Endodermal cell (in vitro differentiated cells): ENCODE measurements around the gene CORO2A. TPM values are rescaled to one million over a fixed set of nuclear protein-coding genes. Genes with fewer than 3 reads are reported as not detected.

Experiments used
- DNase-seq: peaks from one replicate; pipeline ENCODE4 v3.0.0-alpha.2; 2017
- H3K27ac ChIP-seq: 2 replicates; pipeline ENCODE4 v1.5.1; 2013; ENCODE audit warnings: mild to moderate bottlenecking, low read depth, low read length, moderate library complexity
- H3K27me3 ChIP-seq: 2 replicates; pipeline ENCODE4 v1.6.1; 2013; ENCODE audit warnings: mild to moderate bottlenecking, low read length, moderate library complexity; ENCODE audit not compliant: insufficient read depth, control insufficient read depth, poor library complexity, severe bottlenecking
- H3K36me3 ChIP-seq: 2 replicates; pipeline ENCODE4 v1.7.0; 2013; ENCODE audit warnings: mild to moderate bottlenecking, low read length, moderate library complexity; ENCODE audit not compliant: control insufficient read depth, insufficient read depth
- H3K4me1 ChIP-seq: one replicate; pipeline ENCODE4 v1.7.0; 2013; ENCODE audit warnings: low read length; ENCODE audit not compliant: control insufficient read depth, insufficient read depth
- H3K4me3 ChIP-seq: 2 replicates; pipeline ENCODE4 v1.5.1; 2013; ENCODE audit warnings: mild to moderate bottlenecking, low read length, moderate library complexity
- H3K9ac ChIP-seq: 2 replicates; pipeline ENCODE4 v1.6.1; 2013; ENCODE audit warnings: mild to moderate bottlenecking, low read length, moderate library complexity; ENCODE audit not compliant: poor library complexity, severe bottlenecking; ENCODE audit errors: extremely low read depth
- H3K9me3 ChIP-seq: 2 replicates; pipeline ENCODE4 v1.6.1; 2013; ENCODE audit warnings: mild to moderate bottlenecking, low read length, moderate library complexity; ENCODE audit not compliant: control insufficient read depth
- H3K27ac Mint-ChIP-seq: 2 replicates; pipeline ENCODE4 v1.8.0; 2020; ENCODE audit warnings: mixed read lengths
- H3K27me3 Mint-ChIP-seq: 2 replicates; pipeline ENCODE4 v1.8.0; 2021; ENCODE audit warnings: mild to moderate bottlenecking, mixed read lengths; ENCODE audit not compliant: insufficient read depth
- H3K36me3 Mint-ChIP-seq: 2 replicates; pipeline ENCODE4 v1.8.0; 2020; ENCODE audit warnings: low read depth, mixed read lengths
- H3K4me1 Mint-ChIP-seq: 2 replicates; pipeline ENCODE4 v1.8.0; 2020; ENCODE audit warnings: mixed read lengths
- H3K4me3 Mint-ChIP-seq: 2 replicates; pipeline ENCODE4 v1.8.0; 2020; ENCODE audit warnings: mild to moderate bottlenecking, moderate library complexity, mixed read lengths
- H3K9me3 Mint-ChIP-seq: 2 replicates; pipeline ENCODE4 v1.8.0; 2020; ENCODE audit warnings: mild to moderate bottlenecking, mixed read lengths
- WGBS, 2 experiments: methylation state at CpG; one replicate each; pipeline versions ENCODE4 v1.1.5 to v1.1.7; 2013; ENCODE audit warnings: missing lambda C conversion rate in 2 of 2, mixed read lengths in 1 of 2; ENCODE audit not compliant: insufficient coverage in 1 of 2, insufficient read length in 1 of 2; 5-methylcytosine and 5-hydroxymethylcytosine counted together
- total RNA-seq, 2 donors: library from RNA; stranded (reverse); fragmentation: NEBNext Ultra II Directional in 1 of 2; extraction: Animal tissue kit (Norgen Biotek cat#: 25700) in 1 of 2; gene quantifications; 2 replicates in 1 of 2; 3 replicates in 1 of 2; pipeline ENCODE4 v1.2.1, GENCODE V29; 2021
- TF ChIP-seq, protein P1 (sequence below): fragments of 200-600 bp; sonication (generic); conservative IDR thresholded peaks from 2 replicates; pipeline ENCODE4 v1.5.0; 2021; ENCODE audit warnings: antibody characterized with exemption, mild to moderate bottlenecking

Gene CORO2A
- total RNA-seq, 2 donors from 2014 or later, result 21.0 to 22.8 TPM

- Mint-ChIP-seq H3K4me1 (peaks cover 14% of the 10 kb centered on the region), H3K27me3 (peaks cover 4% of the 10 kb centered on the region), H3K27ac (no peak overlapping the region), H3K4me3 (no peak overlapping the region), H3K36me3 (no peaks in the 10 kb centered on the region), H3K9me3 (no peaks in the 10 kb centered on the region)
- Histone ChIP-seq H3K27me3 (no peaks in the 10 kb centered on the region), H3K27ac (no peak overlapping the region), H3K4me1 (peaks cover 3% of the 10 kb centered on the region), H3K9me3 (no peaks in the 10 kb centered on the region), H3K36me3 (no peaks in the 10 kb centered on the region), H3K4me3 (no peak overlapping the region), H3K9ac (no peak overlapping the region)
- TF ChIP-seq, protein P1, sequence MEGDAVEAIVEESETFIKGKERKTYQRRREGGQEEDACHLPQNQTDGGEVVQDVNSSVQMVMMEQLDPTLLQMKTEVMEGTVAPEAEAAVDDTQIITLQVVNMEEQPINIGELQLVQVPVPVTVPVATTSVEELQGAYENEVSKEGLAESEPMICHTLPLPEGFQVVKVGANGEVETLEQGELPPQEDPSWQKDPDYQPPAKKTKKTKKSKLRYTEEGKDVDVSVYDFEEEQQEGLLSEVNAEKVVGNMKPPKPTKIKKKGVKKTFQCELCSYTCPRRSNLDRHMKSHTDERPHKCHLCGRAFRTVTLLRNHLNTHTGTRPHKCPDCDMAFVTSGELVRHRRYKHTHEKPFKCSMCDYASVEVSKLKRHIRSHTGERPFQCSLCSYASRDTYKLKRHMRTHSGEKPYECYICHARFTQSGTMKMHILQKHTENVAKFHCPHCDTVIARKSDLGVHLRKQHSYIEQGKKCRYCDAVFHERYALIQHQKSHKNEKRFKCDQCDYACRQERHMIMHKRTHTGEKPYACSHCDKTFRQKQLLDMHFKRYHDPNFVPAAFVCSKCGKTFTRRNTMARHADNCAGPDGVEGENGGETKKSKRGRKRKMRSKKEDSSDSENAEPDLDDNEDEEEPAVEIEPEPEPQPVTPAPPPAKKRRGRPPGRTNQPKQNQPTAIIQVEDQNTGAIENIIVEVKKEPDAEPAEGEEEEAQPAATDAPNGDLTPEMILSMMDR, result no peak
- peak; percentile 26 for DNase-seq
- 88 to 95% methylated on average over 4 of the region's 4 CpGs for WGBS, 2 experiments
Measured at GRCh38 chr9:98097836-98098235, 94.6 kb downstream of the CORO2A start.

- peak; percentile 17 for DNase-seq
- Mint-ChIP-seq H3K9me3 (no peaks in the 10 kb centered on the region), H3K36me3 (no peaks in the 10 kb centered on the region), H3K27me3 (peaks cover 6% of the 10 kb centered on the region), H3K4me3 (no peak overlapping the region), H3K27ac (no peak overlapping the region), H3K4me1 (peaks cover 16% of the 10 kb centered on the region)
- Histone ChIP-seq H3K27ac (no peak overlapping the region), H3K4me3 (no peak overlapping the region), H3K27me3 (no peaks in the 10 kb centered on the region), H3K9me3 (no peaks in the 10 kb centered on the region), H3K36me3 (no peaks in the 10 kb centered on the region), H3K4me1 (peaks cover 6% of the 10 kb centered on the region), H3K9ac (no peak overlapping the region)
- 95 to 97% methylated on average over 4 to 5 of the region's 5 CpGs for WGBS, 2 experiments
- TF ChIP-seq, protein P1, result no peak
Measured at GRCh38 chr9:98096091-98096490, 96.3 kb downstream of the CORO2A start.

DNA sequence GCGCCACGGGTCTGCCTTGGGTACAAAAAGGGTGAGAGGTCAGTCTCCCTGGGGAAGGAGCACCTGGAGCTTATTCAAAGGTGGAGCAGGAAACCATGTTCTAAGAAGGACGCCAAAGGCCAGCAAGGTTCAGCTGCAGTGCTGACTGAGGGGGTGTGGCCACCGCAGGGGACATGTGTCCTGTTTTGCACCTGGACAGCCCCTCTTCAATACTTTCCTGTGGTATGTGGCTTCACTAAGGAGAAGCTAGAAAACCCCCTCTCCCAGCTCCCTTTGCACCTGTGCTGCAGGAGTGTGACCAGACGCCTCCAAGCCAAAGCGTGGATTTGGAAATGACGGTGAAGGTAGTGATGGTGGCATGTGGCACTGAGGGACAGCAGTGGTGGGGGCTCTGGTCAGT, 97.0 kb downstream of the CORO2A start:
- TF ChIP-seq, protein P1, result no peak
- Mint-ChIP-seq H3K4me1 (peaks cover 14% of the 10 kb centered on the region), H3K36me3 (no peaks in the 10 kb centered on the region), H3K27me3 (peaks cover 6% of the 10 kb centered on the region), H3K4me3 (no peak overlapping the region), H3K27ac (no peak overlapping the region), H3K9me3 (no peaks in the 10 kb centered on the region)
- Histone ChIP-seq H3K9ac (no peak overlapping the region), H3K9me3 (no peaks in the 10 kb centered on the region), H3K27ac (no peak overlapping the region), H3K4me1 (peaks cover 6% of the 10 kb centered on the region), H3K4me3 (no peak overlapping the region), H3K27me3 (no peaks in the 10 kb centered on the region), H3K36me3 (no peaks in the 10 kb centered on the region)
- WGBS, 2 experiments, result 93 to 97% methylated on average over 3 to 7 of the region's 7 CpGs
- DNase-seq, result peak; percentile 30
